ENCODE data around the gene TIMM13.
"Not testable (repeated sequence)": the region's sequence is repeated elsewhere in the genome, so short reads cannot be mapped to it uniquely, and the experiment has no call there.

Gene TIMM13

DNA sequence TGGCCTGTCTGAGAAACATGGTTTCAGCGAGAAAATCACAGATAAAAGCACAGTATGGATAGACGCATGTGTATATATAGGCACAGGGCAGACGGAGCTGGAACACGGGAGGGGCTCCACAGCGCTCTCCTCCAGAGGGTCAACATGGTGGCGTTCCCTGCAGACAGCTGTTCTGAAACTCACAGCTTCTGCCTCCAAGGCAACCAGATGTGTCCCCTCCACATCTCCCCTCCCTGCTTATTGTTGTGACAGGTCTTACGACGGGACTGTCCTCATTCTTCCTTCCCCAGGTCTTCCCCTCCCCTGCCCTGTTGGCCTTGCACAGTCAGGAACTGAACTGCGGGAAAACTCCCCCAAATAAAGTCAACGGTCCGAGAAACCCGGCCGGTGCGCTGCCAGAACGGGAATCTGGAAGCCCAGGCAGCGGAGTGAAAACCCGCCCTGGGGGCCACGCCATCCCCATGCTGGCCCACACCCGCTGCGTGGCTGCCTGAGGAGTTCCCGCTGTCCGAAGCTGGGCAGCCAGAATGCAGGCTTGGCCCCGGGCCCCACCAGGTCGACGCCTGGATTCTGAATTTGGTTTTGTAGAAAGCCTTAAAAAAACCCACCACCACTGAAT is 2.6 kb upstream of the TIMM13 start:
- DNase-seq, result no peak

GRCh38 chr19:2428756-2429711 is 1.6 kb upstream of the TIMM13 start:
- DNase-seq, result no peak

GRCh38 chr19:2428321-2428690 is 920 bp upstream of the TIMM13 start:
- no peak for DNase-seq

- peak; percentile 41 to 55 for DNase-seq
These were observed 566 bp downstream of the TIMM13 start for GRCh38 chr19:2426611-2427428.

DNA sequence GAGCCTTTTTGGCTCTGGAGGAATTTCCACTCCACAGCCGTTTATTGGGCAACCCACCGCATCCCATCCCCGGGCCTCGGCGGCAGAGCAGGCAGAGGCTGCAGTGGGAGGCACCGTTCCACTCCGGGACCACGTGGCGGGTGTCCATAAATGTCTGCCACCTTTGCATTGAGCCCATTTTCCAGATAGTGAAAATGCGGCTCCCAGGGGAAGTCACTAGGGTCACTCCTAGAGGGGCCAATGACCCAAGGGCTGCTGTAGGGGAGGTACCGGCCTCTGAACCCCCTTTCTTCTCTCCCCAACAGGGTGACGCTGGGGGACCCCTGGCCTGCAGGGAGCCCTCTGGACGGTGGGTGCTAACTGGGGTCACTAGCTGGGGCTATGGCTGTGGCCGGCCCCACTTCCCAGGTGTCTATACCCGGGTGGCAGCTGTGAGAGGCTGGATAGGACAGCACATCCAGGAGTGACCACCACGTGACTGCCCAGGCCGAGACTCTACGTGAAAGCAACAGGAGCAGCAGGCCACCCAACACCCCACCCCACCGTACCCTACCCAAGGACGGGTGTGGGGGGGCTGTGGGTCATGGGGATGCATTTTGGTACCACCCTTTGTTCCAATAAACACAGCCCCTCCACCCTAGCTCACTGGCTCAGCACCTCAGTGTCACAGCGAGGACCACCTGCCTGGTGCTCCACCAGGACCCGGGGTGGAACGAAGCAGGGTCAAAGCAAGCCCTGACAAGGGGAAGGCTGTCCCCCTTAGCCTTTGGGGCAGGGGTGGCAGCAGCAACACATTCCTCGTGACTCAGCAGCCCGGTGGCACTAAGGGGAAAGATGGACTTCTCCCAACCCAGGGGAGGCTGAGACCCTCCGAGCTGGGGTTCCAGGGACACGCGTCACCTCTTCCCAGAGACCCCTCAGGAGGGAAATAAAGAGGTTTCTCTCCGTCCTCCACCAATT is 1.5 kb downstream of the TIMM13 start:
- DNase-seq, result no peak

DNA sequence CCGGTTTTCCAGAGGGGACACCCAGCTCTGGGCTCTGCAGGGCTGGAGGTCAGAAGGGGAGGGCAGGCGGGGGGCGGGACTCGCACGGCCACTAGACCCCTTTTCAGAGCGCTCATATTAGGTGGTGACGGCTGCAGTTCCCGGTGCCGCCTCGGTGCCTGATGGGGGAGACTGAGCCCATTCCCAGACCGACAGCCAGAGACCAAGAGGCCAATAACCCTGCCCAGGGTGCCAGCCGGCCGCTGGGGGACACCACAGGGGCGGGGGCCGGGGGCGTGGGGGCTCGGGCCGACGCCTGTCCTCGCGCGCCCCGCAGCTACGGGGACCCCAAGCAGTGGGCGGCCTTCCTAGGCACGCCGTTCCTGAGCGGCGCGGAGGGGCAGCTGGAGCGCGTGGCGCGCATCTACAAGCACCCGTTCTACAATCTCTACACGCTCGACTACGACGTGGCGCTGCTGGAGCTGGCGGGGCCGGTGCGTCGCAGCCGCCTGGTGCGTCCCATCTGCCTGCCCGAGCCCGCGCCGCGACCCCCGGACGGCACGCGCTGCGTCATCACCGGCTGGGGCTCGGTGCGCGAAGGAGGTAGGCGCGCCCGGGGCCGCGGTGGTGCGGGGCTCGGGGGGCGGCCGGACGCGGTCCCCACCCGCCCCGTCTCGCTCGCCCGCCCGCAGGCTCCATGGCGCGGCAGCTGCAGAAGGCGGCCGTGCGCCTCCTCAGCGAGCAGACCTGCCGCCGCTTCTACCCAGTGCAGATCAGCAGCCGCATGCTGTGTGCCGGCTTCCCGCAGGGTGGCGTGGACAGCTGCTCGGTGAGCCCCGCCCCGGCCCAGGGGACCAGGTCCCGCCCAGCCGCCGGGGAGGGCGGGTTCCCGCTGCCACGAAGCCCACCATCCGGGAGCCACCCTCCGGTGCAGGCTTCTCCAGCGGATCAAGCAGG is 2.4 kb downstream of the TIMM13 start:
- no peak for DNase-seq

DNA sequence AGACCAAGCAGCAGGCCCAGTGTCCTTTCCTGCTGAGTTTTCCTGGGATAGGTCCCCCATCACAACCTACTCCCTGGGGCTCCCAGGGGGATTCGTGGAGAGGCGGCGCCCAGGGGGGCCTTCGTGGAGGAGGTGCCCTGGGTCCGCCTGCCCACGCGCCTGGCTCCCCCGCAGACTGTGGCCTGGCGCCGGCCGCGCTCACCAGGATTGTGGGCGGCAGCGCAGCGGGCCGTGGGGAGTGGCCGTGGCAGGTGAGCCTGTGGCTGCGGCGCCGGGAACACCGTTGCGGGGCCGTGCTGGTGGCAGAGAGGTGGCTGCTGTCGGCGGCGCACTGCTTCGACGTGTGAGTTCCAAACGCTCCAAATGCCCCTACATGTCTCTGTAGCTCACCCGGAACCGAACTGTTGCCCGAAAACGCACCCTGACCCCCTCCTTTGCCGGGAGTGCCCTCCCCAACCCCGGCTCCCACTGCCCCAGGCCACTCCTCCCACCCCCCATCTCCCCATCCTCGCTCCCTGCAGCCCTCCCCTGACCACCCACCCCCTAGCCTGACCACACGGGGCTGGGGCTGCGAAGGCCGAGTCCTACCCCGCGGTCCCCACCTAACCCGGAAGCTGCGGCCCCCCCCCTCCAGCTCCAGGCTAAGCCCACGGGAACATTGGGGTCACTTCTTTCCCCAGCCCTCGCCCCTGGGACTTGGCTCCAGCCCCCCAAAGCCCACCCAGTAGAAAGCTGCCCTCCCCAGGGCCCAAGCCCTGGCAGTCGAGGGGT is 3.3 kb downstream of the TIMM13 start:
- no peak for DNase-seq

DNA sequence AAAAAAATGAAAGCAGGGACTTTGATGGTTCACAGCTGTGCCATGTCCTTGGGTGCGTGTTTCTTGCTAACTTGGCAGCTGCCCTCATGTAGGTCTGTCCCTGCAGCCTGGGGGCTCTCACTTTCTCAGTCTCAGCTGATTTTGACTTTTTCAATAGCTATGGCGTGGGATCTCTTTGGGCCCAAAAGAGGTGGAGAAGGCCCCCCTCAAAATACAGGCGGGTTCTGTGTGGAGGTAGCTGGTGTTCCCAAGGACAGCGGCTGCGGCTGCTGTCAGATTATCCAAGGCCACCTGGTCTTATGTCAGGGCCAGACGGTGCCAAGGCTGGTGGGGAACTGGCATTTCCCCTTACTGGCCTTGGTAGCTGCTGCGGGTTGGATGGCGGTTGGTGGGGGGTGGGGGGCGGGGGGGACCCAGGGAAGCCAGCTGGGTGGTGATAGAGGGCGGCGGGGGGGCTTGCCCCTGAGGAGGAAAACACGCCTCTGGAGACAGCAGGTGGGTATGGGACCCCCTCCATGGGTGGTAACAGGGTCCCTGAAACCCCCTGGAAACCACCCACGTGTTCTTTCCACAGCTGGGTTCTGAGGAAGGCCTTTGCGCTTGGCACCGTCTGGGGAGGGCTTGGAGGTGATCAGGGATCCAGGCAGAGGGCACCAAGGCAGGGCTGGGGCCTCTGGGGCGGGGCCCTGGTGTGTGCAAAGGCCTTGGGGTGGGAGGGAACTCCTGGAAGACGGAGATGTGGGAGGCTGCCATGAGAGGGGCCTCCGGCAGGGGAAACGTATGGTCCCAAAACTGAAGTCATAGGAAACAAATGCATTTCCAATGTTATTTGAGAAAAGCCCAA is 4.1 kb downstream of the TIMM13 start:
- no peak for DNase-seq

DNA sequence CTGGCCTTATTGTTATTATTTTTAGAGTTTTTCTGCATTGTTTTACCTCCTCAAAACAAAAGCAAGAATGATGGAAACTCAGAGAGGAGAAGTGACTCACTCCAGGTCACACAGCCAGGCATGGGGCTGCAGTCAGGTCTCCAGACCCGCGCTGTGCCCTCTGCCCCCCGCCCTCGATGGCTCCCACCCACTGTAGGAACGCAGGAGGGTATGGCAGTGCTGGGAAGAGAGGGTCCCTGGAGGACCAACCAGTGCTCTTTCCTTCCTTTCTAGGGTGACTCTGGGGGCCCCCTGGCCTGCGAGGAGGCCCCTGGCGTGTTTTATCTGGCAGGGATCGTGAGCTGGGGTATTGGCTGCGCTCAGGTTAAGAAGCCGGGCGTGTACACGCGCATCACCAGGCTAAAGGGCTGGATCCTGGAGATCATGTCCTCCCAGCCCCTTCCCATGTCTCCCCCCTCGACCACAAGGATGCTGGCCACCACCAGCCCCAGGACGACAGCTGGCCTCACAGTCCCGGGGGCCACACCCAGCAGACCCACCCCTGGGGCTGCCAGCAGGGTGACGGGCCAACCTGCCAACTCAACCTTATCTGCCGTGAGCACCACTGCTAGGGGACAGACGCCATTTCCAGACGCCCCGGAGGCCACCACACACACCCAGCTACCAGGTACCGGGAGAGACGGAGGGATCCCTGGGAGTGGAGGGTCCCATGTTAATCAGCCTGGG is 5.6 kb downstream of the TIMM13 start:
- no peak for DNase-seq

- no peak for DNase-seq
These were observed 6.9 kb downstream of the TIMM13 start for GRCh38 chr19:2420490-2420889.

GRCh38 chr19:2419754-2420153 is 7.6 kb downstream of the TIMM13 start:
- DNase-seq, result no peak

- DNase-seq, result no peak
These were observed 9.4 kb downstream of the TIMM13 start for GRCh38 chr19:2417881-2418406.

- DNase-seq, result not testable (repeated sequence)
These were observed 9.9 kb downstream of the TIMM13 start for GRCh38 chr19:2417436-2417835.

DNA sequence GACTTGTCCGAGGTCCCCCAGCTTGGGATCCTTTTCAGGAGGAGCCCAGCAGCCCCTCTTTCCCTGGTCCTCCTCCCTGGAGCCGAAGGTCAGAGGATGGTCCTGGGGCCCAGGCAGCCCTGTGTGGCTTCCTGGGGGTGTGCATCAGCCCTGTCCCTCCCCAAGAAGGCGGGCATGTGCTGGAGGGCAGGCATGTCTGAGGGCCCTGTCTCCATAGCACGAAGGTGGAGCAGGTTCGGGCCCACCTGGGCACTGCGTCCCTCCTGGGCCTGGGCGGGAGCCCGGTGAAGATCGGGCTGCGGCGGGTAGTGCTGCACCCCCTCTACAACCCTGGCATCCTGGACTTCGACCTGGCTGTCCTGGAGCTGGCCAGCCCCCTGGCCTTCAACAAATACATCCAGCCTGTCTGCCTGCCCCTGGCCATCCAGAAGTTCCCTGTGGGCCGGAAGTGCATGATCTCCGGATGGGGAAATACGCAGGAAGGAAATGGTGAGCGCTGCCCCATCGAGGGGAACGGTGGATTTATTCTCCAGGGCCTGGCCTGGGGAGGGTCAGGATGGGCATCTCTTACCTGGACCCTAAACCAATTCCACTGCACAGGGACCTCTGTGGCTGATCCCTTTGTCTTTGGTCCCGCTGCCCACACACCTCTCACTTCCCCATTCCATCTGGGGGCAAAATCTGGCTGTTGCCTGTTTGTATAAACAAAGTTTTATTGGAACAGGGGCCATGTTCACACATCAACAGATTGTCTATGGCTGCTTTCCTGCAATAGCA is 10.9 kb downstream of the TIMM13 start:
- DNase-seq, result no peak

GRCh38 chr19:2415973-2416319 is 11.4 kb downstream of the TIMM13 start:
- DNase-seq, result no peak

- no peak for DNase-seq
These were observed 12.0 kb downstream of the TIMM13 start for GRCh38 chr19:2415281-2415972.

- DNase-seq, result no peak
These were observed 13.8 kb downstream of the TIMM13 start for GRCh38 chr19:2413629-2414028.

Data from stimulated activated CD4-positive, alpha-beta T cell treated with anti-CD3 and anti-CD28 coated beads, Interleukin-4, amount 100 ng/mL, for 4 hours (primary cell).